GM23338 (cell line): Measurements from ENCODE around the gene ATP1B3. TPM values are rescaled to one million over a fixed set of nuclear protein-coding genes. Genes with fewer than 3 reads are reported as not detected.

Experiments used
- ATAC-seq: fragments of 200-7000 bp; cut with Tn5 transposase; 3 replicates; pipeline ENCODE4 v1.9.1; 2020
- DNase-seq: peaks from one replicate; pipeline ENCODE4 v3.0.0-alpha.2; 2015; ENCODE audit warnings: low spot score
- H2AFZ ChIP-seq: fragments of 200-600 bp; sonication (generic); 2 replicates; pipeline ENCODE4 v1.8.0; 2016; ENCODE audit warnings: antibody characterized with exemption, mild to moderate bottlenecking, moderate library complexity
- H3F3A ChIP-seq: fragments of 200-600 bp; sonication (generic); replicated peaks from 2 replicates; pipeline ENCODE4 v1.8.0; 2017; ENCODE audit warnings: antibody characterized with exemption, mixed run types, low read depth
- H3K27ac ChIP-seq: fragments of 200-600 bp; sonication (generic); 2 replicates; pipeline ENCODE4 v1.6.1; 2016; ENCODE audit warnings: low read depth
- H3K27me3 ChIP-seq: fragments of 200-600 bp; sonication (generic); 2 replicates; pipeline ENCODE4 v1.8.0; 2016; ENCODE audit warnings: mild to moderate bottlenecking, mixed run types, moderate library complexity; ENCODE audit not compliant: insufficient read depth
- H3K36me3 ChIP-seq: fragments of 200-600 bp; sonication (generic); 2 replicates; pipeline ENCODE4 v1.8.0; 2016; ENCODE audit warnings: mild to moderate bottlenecking; ENCODE audit not compliant: insufficient read depth
- H3K4me1 ChIP-seq: fragments of 200-600 bp; sonication (generic); 2 replicates; pipeline ENCODE4 v1.8.0; 2016; ENCODE audit warnings: mild to moderate bottlenecking, moderate library complexity; ENCODE audit not compliant: insufficient read depth
- H3K4me2 ChIP-seq: fragments of 200-600 bp; sonication (generic); 2 replicates; pipeline ENCODE4 v1.7.1; 2017; ENCODE audit warnings: mixed run types
- H3K4me3 ChIP-seq: fragments of 200-600 bp; sonication (generic); 2 replicates; pipeline ENCODE4 v1.6.1; 2016; ENCODE audit warnings: mixed run types
- H3K79me2 ChIP-seq: fragments of 200-600 bp; sonication (generic); replicated peaks from 2 replicates; pipeline ENCODE4 v1.8.0; 2017; ENCODE audit warnings: mild to moderate bottlenecking; ENCODE audit not compliant: insufficient read depth
- H3K9me2 ChIP-seq: fragments of 200-600 bp; sonication (generic); 2 replicates; pipeline ENCODE4 v1.8.0; 2017; ENCODE audit not compliant: insufficient read depth
- H4K20me1 ChIP-seq: fragments of 200-600 bp; sonication (generic); replicated peaks from 2 replicates; pipeline ENCODE4 v1.8.0; 2017; ENCODE audit warnings: mild to moderate bottlenecking; ENCODE audit not compliant: insufficient read depth
- H3K27ac Mint-ChIP-seq: 2 replicates; pipeline ENCODE4 v1.8.0; 2020; ENCODE audit warnings: inconsistent platforms, mild to moderate bottlenecking, moderate library complexity, mixed read lengths
- H3K27me3 Mint-ChIP-seq: 3 replicates; pipeline ENCODE4 v1.8.0; 2022; ENCODE audit warnings: low read depth, mild to moderate bottlenecking, moderate library complexity, mixed read lengths, inconsistent platforms; ENCODE audit not compliant: insufficient read depth, poor library complexity
- H3K36me3 Mint-ChIP-seq: 3 replicates; pipeline ENCODE4 v1.8.0; 2021; ENCODE audit warnings: low read depth, mild to moderate bottlenecking, inconsistent platforms, moderate library complexity, mixed read lengths
- H3K4me1 Mint-ChIP-seq: 3 replicates; pipeline ENCODE4 v1.8.0; 2020; ENCODE audit warnings: mild to moderate bottlenecking, inconsistent platforms, mixed read lengths
- H3K4me3 Mint-ChIP-seq: 3 replicates; pipeline ENCODE4 v1.8.0; 2021; ENCODE audit warnings: moderate library complexity, mild to moderate bottlenecking, inconsistent platforms, mixed read lengths
- H3K9me3 Mint-ChIP-seq: 3 replicates; pipeline ENCODE4 v1.8.0; 2020; ENCODE audit warnings: moderate library complexity, mild to moderate bottlenecking, inconsistent platforms, mixed read lengths
- CREB1 ChIP-seq: fragments of 250-450 bp; sonication (Bioruptor Pico); IDR thresholded peaks from 2 replicates; pipeline ENCODE4 v1.5.0; 2020; ENCODE audit warnings: low read depth, mild to moderate bottlenecking, moderate library complexity
- CTCF ChIP-seq, 2 experiments: fragments of 200-600 bp in 1 of 2; sonication (generic) in 1 of 2; conservative IDR thresholded peaks; 2 replicates each; pipeline versions ENCODE4 v1.5.1 to v1.6.1; 2016 to 2017; ENCODE audit warnings: antibody characterized with exemption in 2 of 2, low read depth in 2 of 2, mild to moderate bottlenecking in 2 of 2, moderate library complexity in 1 of 2
- ETS1 ChIP-seq: IDR thresholded peaks from 2 replicates; pipeline ENCODE4 v1.6.1; 2016; ENCODE audit warnings: antibody characterized with exemption
- EZH2 ChIP-seq: fragments of 200-600 bp; sonication (generic); IDR thresholded peaks from one replicate; pipeline ENCODE4 v1.8.0; 2017; ENCODE audit warnings: antibody characterized with exemption, mild to moderate bottlenecking, low read depth; ENCODE audit not compliant: unreplicated experiment
- EZH2phosphoT487 ChIP-seq: fragments of 200-600 bp; sonication (generic); IDR thresholded peaks from one replicate; pipeline ENCODE4 v1.8.1; 2018; ENCODE audit warnings: antibody characterized with exemption; ENCODE audit not compliant: unreplicated experiment
- JUNB ChIP-seq: IDR thresholded peaks from one replicate; pipeline ENCODE4 v1.6.1; 2016; ENCODE audit warnings: antibody characterized with exemption; ENCODE audit not compliant: unreplicated experiment
- POLR2AphosphoS5 ChIP-seq: IDR thresholded peaks from 2 replicates; pipeline ENCODE4 v1.6.1; 2016; ENCODE audit warnings: antibody characterized with exemption, low read depth
- REST ChIP-seq: IDR thresholded peaks from one replicate; pipeline ENCODE4 v1.6.1; 2018; ENCODE audit warnings: antibody characterized with exemption; ENCODE audit not compliant: unreplicated experiment
- STAT1 ChIP-seq: IDR thresholded peaks from one replicate; pipeline ENCODE4 v1.6.1; 2016; ENCODE audit warnings: antibody characterized with exemption; ENCODE audit not compliant: unreplicated experiment
- ZNF114 ChIP-seq: fragments of 250-450 bp; sonication (Bioruptor Pico); IDR thresholded peaks from 2 replicates; pipeline ENCODE4 v1.5.0; 2020; ENCODE audit warnings: mild to moderate bottlenecking, moderate library complexity
- ZNF331 ChIP-seq: fragments of 250-450 bp; sonication (Bioruptor Pico); IDR thresholded peaks from 2 replicates; pipeline ENCODE4 v1.5.0; 2020; ENCODE audit warnings: low read depth, mild to moderate bottlenecking, moderate library complexity
- ZNF462 ChIP-seq: fragments of 250-450 bp; sonication (Bioruptor Pico); IDR thresholded peaks from 2 replicates; pipeline ENCODE4 v1.5.0; 2020; ENCODE audit warnings: mild to moderate bottlenecking, moderate library complexity
- polyA plus RNA-seq: library from polyadenylated mRNA; unstranded; fragments of >200 nt; fragmentation: Nextera tagmentation; extraction: Ambion mirVana; gene quantifications from 2 replicates; pipeline ENCODE4 v1.2.1, GENCODE V29; 2016
- total RNA-seq: library from RNA; depleted of rRNA; stranded (reverse); fragments of >200 nt; shearing (Covaris generic); gene quantifications from 2 replicates; pipeline ENCODE4 v1.2.3, GENCODE V29; 2014

ATP1B3 gene
- total and polyA plus RNA-seq, 2 experiments from 2014 or later = 135 to 315 TPM

- TF ChIP-seq EZH2phosphoT487 (no peak), JUNB (no peak), REST (no peak), ZNF331 (CRISPR knock-in tag) (no peak), CTCF (conservative IDR thresholded peaks at IDR 0.05; ENCODE audit: low read depth in 2 of 2) (no peak), ETS1 (no peak), POLR2AphosphoS5 (no peak), STAT1 (no peak), ZNF114 (CRISPR knock-in tag) (no peak), CREB1 (CRISPR knock-in tag) (no peak), EZH2 (no peak)
Measured at GRCh38 chr3:141894524-141895176, 18.2 kb downstream of the ATP1B3 start (continued).

GRCh38 chr3:141895731-141896130 is 19.3 kb downstream of the ATP1B3 start:
- H3K4me3 ChIP-seq = no peak overlapping the region
- TF ChIP-seq ZNF462 (no peak), ZNF331 (CRISPR knock-in tag) (no peak), EZH2phosphoT487 (no peak)

More at GRCh38 chr3:141895731-141896130, 19.3 kb downstream of the ATP1B3 start:
- H4K20me1 ChIP-seq = peaks cover 35% of the 10 kb centered on the region
- H3K9me2 ChIP-seq = no peaks in the 10 kb centered on the region
- no peaks in the 10 kb centered on the region for H3K4me1 ChIP-seq
- no peak overlapping the region for H3K27ac Mint-ChIP-seq
- no peak overlapping the region for H3K4me2 ChIP-seq
- peaks cover 26% of the 10 kb centered on the region for H3K36me3 ChIP-seq
- no peak overlapping the region for H2AFZ ChIP-seq
- peaks cover 38% of the 10 kb centered on the region for H3K9me3 Mint-ChIP-seq
- H3K4me3 Mint-ChIP-seq = no peak overlapping the region
- H3K36me3 Mint-ChIP-seq = peaks cover 67% of the 10 kb centered on the region
- no peak overlapping the region for H3K27ac ChIP-seq
- ATAC-seq (no peak), DNase-seq (no peak)
- H3F3A ChIP-seq = no peaks in the 10 kb centered on the region
- no peaks in the 10 kb centered on the region for H3K27me3 ChIP-seq
- H3K27me3 Mint-ChIP-seq = no peaks in the 10 kb centered on the region
- H3K79me2 ChIP-seq = peaks cover 100% of the 10 kb centered on the region
- H3K4me1 Mint-ChIP-seq = peaks cover 4% of the 10 kb centered on the region; the same call in 1 of the 3 replicates
